Activated T-cell treated with anti-CD3 and anti-CD28 coated beads, Interleukin-2, amount 50 U/mL, for 72 hours (primary cell): ENCODE data around the gene PODN. TPM values are rescaled to one million over a fixed set of nuclear protein-coding genes. Genes with fewer than 3 reads are reported as not detected.
A peak's percentile ranks its signal among the peaks of the same experiment; 100 is the strongest.

Experiments
- ATAC-seq, 2 donors: fragments of 150-1000 bp; cut with Tn5 transposase; replicated peaks in 1 of 2; 2 replicates each; pipeline ENCODE4 v1.10.0; 2021; ENCODE audit warnings: moderate library complexity in 2 of 2, mild to moderate bottlenecking in 1 of 2
- DNase-seq, 2 donors: peaks; one replicate each; pipeline ENCODE4 v3.0.0; 2021 to 2022; ENCODE audit warnings: mixed read lengths in 1 of 2
- H3K27ac Mint-ChIP-seq: one replicate; pipeline ENCODE4 v1.8.0; 2022; ENCODE audit warnings: mild to moderate bottlenecking, moderate library complexity, mixed read lengths
- H3K27me3 Mint-ChIP-seq: one replicate; pipeline ENCODE4 v1.8.0; 2022; ENCODE audit warnings: low read depth, mixed read lengths
- H3K36me3 Mint-ChIP-seq, 2 donors: one replicate each; pipeline ENCODE4 v1.8.0; 2022; ENCODE audit warnings: mixed read lengths in 2 of 2, mild to moderate bottlenecking in 1 of 2; ENCODE audit not compliant: insufficient read depth in 2 of 2
- H3K4me1 Mint-ChIP-seq: one replicate; pipeline ENCODE4 v1.8.0; 2022; ENCODE audit warnings: low read depth, mixed read lengths
- H3K4me3 Mint-ChIP-seq, 2 donors: one replicate each; pipeline ENCODE4 v1.8.0; 2022; ENCODE audit warnings: mild to moderate bottlenecking in 2 of 2, mixed read lengths in 2 of 2, moderate library complexity in 2 of 2
- H3K9me3 Mint-ChIP-seq, 2 donors: one replicate each; pipeline ENCODE4 v1.8.0; 2022; ENCODE audit warnings: mixed read lengths in 2 of 2
- total RNA-seq, 2 donors: library from RNA; stranded (reverse); gene quantifications; one replicate each; pipeline ENCODE4 v1.2.3, GENCODE V29; 2022

PODN gene
- total RNA-seq, 2 donors from 2014 or later: not detected

DNA sequence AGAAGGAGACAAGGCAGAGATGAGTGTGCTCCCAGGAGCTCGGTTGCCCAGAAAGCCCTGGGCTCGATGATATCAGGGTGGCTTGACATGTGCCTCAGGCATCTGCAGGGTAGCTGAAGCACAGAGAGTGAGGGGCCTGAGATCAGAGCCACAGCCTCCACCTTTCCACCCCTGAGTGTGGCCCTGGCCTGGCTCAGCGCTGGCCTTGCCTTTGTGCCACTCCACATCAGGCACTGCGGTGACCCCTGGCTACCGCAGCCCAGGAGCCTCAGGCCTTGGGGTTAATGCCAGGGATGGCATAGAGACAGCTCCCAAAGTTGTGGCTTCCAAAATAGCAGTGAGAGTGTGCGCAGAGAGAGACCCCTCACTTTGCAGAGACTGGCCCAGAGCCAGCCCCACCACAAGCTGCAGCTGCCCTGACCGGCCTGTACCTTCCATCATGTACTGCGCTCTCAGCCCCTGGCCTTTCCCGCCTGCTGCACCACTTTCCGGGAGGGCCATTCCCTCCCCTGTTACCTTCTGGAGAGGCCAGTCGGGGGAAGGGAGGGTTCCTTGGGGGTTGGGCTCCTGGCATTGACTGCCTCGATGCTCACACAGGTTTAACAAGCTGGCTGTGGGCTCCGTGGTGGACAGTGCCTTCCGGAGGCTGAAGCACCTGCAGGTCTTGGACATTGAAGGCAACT, 19.5 kb downstream of the PODN start:
- no peak overlapping the region for H3K4me3 Mint-ChIP-seq
- H3K9me3 Mint-ChIP-seq: no peaks in the 10 kb centered on the region
- H3K27ac Mint-ChIP-seq: no peak overlapping the region
- no peaks in the 10 kb centered on the region for H3K36me3 Mint-ChIP-seq
- H3K4me1 Mint-ChIP-seq: no peaks in the 10 kb centered on the region
- ATAC-seq (no peak), DNase-seq (no peak)
- H3K27me3 Mint-ChIP-seq: no peaks in the 10 kb centered on the region

DNA sequence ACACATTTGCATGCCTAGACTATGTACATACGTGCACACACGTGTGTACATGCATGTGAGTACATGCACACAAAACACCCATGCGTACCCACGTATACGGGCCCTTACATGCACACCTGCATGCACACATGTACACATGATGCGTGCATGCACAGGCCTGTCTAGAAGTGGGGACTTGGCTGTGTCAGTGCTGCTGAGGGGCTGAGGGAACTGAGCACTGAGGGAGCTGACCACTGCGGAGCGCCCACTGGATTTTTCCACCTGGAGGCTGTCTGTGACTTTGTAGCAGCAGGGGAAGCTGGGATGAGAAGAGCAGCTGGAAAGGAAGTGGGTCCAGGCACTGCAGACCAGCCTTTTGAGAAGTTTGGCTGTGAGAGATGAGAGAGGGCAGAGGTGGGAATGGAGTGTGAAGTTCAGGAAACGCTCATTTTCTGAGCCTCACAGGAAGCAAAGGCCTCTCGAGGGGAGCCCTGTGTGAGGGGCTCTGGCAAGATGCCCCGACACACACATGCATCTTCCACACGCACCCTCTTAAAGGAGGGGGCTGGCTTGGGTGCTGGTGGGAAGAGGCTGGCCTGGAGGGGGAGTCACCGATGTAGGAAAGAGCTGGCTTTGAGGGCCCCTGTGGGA, 20.9 kb downstream of the PODN start:
- Mint-ChIP-seq H3K27me3 (no peaks in the 10 kb centered on the region), H3K9me3 (no peaks in the 10 kb centered on the region), H3K4me1 (no peaks in the 10 kb centered on the region), H3K36me3 (no peaks in the 10 kb centered on the region), H3K4me3 (no peak overlapping the region), H3K27ac (peak overlapping the region; percentile 12)
- no peak for DNase-seq
- no peak for ATAC-seq

DNA sequence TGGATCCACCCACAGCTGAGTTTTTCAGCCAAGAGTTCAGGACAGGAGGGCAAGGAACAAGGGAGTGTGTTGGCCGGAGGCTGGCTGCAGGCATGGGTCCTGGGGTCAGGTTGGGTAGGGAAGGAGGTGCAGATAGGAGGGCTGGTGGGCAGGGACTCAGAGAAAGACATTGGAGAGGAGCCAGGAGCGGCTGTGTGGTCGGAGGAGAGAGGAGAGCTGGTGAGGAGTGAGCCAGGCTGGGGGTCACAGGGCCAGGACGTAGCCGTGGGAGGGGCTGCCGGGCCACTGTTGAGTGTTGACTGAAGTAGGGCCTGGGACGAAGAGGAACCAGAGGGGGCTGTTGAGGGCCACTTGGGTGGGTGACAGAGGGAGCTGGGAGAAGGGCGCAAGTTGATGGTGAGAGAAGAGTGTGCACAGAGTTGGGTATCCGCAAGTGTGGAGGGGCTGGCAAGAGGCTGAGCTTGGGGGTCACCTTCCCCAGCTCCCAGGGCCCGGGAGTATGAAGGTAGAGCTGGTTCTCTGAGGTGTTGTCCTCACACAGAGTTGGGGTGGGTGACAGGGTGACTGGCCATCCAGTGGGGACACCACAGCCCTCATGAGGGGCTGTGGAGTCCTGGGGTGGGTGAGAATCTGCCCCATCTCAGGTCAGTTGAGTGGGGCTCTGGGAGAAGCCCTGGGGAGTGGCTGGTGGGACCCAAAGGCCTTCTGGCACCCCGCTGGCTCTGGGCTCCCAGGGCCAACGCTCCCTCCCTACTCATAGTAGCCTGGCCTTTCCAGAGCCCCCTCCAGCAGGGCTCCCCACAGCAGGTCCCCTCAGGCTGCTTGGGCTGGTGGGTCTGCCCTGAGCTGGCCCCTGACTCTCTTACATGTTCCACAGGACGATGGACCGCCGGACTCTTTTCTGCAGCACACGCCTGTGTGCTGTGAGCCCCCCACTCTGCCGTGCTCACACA, 21.9 kb downstream of the PODN start:
- no peak for ATAC-seq
- no peaks in the 10 kb centered on the region for H3K36me3 Mint-ChIP-seq
- H3K9me3 Mint-ChIP-seq: no peaks in the 10 kb centered on the region
- no peaks in the 10 kb centered on the region for H3K4me1 Mint-ChIP-seq
- H3K4me3 Mint-ChIP-seq: no peak overlapping the region
- no peaks in the 10 kb centered on the region for H3K27me3 Mint-ChIP-seq
- DNase-seq: no peak
- H3K27ac Mint-ChIP-seq: no peak overlapping the region

DNA sequence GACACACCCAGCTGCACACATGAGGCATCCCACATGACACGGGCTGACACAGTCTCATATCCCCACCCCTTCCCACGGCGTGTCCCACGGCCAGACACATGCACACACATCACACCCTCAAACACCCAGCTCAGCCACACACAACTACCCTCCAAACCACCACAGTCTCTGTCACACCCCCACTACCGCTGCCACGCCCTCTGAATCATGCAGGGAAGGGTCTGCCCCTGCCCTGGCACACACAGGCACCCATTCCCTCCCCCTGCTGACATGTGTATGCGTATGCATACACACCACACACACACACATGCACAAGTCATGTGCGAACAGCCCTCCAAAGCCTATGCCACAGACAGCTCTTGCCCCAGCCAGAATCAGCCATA, 22.6 kb downstream of the PODN start:
- Mint-ChIP-seq H3K9me3 (no peaks in the 10 kb centered on the region), H3K4me1 (no peaks in the 10 kb centered on the region), H3K4me3 (no peak overlapping the region), H3K27me3 (no peaks in the 10 kb centered on the region), H3K36me3 (no peaks in the 10 kb centered on the region), H3K27ac (no peak overlapping the region)
- DNase-seq (no peak), ATAC-seq (peak in 1 of 2 donors; percentile 21)

DNA sequence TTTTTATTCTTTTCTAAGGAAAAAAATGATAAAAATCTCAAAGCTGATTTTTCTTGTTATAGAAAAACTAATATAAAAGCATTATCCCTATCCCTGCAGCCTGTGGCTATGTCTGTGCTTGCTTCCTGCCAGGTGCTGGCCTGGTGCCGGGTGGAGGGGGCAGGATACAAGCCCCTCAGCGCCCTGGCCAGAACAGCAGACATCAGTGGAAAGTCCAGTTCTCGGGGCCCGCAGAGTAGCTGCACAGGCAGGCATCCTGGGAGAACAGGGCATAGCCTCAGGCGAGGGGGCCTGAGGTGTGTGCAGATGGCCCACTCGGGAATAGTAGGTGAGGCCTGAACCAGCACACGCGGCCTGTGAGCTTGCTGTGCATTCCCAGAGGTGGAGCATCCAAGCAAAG, 23.4 kb downstream of the PODN start:
- DNase-seq: no peak
- Mint-ChIP-seq H3K27ac (no peak overlapping the region), H3K4me3 (no peak overlapping the region), H3K36me3 (no peaks in the 10 kb centered on the region), H3K27me3 (no peaks in the 10 kb centered on the region), H3K9me3 (no peaks in the 10 kb centered on the region), H3K4me1 (no peaks in the 10 kb centered on the region)
- ATAC-seq: no peak

DNA sequence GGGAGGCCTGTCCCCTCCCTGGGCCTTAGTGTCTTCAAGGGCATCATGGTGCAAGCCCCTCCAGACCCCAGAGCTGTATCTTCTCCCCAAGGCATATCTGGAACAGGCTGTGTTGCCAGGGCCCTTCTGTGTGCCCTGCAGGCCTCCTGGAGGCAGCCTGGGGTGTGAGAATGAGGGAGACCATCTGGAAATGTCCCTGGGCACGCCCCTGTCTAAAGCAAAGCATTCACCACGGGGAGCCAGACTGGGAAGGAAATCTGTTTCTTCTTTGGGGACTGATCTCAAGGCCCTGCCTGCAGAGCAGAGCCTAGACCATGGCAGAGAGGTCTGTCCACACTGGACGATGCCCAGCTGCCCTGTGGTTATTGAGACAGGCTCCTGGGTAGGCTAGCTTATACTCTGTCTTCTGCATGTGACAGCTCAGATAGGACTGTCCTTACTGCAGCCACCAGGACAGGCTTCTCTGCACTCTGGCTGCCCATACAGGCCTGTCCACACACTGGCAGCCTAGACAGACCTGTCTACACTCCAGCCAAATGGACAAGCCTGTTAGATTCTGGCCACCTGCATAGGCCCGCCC, 24.6 kb downstream of the PODN start:
- no peaks in the 10 kb centered on the region for H3K36me3 Mint-ChIP-seq
- no peaks in the 10 kb centered on the region for H3K4me1 Mint-ChIP-seq
- no peak overlapping the region for H3K4me3 Mint-ChIP-seq
- no peak overlapping the region for H3K27ac Mint-ChIP-seq
- no peaks in the 10 kb centered on the region for H3K27me3 Mint-ChIP-seq
- ATAC-seq (no peak), DNase-seq (no peak)
- no peaks in the 10 kb centered on the region for H3K9me3 Mint-ChIP-seq

DNA sequence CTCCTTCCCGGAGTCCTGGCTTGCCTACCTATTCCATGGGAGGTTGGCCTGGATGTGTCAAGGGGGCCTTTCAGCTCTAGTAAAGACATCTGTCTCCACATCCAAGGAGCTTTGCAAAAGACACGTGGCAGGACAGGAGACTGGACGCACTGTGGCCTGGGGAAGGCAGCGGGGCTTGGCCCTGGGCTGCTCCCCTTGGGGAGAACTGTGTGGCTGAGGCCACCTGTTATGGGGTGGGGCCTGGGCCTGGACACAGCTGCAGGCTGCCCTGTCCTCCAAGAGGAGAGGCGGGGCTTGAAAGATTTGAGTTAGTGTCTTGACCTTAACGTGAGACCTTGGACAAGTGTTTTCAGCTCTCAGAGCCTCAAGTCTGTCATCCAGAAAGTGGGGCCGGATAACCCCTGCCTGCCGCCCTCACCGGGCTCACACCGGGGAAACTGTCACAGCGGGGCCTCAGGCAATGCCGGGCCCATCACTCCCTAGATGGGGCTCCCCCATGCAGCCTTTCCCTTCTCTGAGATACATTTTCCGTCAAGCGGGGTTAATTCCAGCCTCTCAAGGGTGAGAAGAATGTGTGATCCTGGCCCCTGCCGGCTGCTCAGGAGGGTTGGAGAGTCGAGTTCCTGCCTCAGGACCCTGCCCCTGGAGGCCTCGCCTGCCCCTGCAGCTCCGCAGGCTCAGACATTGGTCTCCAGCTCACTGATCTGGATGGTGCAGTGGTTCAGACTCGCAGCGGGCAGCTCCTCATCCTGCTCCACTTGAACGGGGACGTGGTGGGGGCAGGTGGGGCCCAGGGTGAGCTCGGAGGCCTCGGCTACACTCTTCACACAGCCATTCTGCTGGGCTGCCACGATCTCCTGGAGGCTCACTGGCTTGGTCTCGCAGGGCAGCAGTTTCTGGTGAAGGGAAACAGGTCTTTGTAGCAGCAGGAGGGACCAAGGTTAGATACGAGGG, 25.6 kb downstream of the PODN start:
- no peaks in the 10 kb centered on the region for H3K27me3 Mint-ChIP-seq
- no peak for ATAC-seq
- no peak overlapping the region for H3K27ac Mint-ChIP-seq
- H3K36me3 Mint-ChIP-seq: no peaks in the 10 kb centered on the region
- no peak overlapping the region for H3K4me3 Mint-ChIP-seq
- H3K4me1 Mint-ChIP-seq: no peaks in the 10 kb centered on the region
- no peak for DNase-seq
- no peaks in the 10 kb centered on the region for H3K9me3 Mint-ChIP-seq

DNA sequence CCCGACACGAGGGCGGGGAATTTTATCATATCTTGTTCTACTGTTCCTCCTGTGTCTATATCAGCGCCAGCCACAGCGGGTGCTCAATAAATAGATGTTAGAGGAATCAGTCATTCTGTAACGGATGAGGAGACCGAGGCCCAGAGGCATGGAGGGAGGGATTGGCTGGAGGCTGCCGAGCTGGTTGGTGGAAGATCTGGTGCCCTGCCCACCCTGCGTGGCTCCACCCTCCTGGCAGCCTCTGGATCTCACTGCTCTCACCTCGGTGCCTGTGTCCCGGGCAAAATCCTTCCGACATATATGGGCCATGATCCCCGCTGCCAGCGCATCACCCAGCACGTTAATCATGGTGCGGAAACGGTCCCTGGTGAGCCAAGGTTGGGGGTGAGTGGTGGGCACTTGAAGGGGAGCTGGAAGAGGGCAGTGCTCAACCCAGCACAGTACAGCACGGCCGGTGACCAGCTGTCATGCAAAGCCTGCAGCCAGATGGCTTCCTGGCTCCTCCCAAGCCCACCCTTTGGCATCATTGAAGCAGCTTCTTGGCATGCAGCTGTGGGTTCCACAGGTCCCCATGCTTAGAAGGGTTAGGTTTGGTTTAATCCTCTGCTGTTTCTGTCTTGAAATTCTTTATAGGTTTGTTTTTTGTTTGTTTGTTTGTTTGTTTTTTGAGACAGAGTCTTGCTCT, 26.7 kb downstream of the PODN start:
- Mint-ChIP-seq H3K27me3 (no peaks in the 10 kb centered on the region), H3K4me1 (no peaks in the 10 kb centered on the region), H3K36me3 (no peaks in the 10 kb centered on the region), H3K9me3 (no peaks in the 10 kb centered on the region), H3K4me3 (no peak overlapping the region), H3K27ac (no peak overlapping the region)
- no peak for ATAC-seq
- DNase-seq: no peak

DNA sequence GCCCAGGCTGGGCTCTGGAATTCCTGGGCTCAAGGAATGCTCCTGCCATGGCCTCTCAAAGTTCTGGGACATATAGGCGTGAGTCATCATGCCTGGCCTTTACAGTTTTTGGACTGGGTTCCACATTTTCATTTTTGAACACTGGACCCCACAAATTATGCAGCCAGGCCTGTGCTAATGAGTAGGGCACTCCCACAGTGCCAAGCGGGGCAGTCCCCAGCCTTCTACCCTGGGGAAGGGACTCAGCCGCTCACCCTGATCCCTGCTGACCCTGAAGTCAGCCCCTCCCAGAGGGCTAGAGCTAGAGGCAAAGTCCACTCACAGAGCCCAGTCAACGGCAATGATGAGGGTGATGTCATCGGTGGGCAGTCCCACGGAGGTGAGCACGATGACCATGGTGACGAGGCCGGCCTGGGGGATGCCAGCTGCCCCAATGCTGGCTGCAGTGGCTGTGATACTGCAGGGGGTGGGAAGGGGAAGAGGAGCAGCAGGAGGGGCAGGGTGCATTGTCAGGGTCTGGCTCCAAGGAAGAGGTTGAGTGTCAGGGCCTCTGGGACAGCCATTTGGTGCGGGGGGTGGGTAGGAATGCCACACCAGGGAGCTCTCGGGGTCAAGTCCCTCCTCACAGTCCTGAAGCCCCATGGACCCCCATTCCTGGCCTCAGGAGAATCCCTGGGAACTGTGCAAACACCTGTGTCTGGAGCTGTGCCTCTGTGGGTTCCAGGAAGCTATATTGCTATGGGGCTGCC, 27.6 kb downstream of the PODN start:
- Mint-ChIP-seq H3K36me3 (no peaks in the 10 kb centered on the region), H3K9me3 (no peaks in the 10 kb centered on the region), H3K27me3 (no peaks in the 10 kb centered on the region), H3K4me1 (no peaks in the 10 kb centered on the region), H3K4me3 (no peak overlapping the region), H3K27ac (no peak overlapping the region)
- DNase-seq (no peak), ATAC-seq (no peak)

DNA sequence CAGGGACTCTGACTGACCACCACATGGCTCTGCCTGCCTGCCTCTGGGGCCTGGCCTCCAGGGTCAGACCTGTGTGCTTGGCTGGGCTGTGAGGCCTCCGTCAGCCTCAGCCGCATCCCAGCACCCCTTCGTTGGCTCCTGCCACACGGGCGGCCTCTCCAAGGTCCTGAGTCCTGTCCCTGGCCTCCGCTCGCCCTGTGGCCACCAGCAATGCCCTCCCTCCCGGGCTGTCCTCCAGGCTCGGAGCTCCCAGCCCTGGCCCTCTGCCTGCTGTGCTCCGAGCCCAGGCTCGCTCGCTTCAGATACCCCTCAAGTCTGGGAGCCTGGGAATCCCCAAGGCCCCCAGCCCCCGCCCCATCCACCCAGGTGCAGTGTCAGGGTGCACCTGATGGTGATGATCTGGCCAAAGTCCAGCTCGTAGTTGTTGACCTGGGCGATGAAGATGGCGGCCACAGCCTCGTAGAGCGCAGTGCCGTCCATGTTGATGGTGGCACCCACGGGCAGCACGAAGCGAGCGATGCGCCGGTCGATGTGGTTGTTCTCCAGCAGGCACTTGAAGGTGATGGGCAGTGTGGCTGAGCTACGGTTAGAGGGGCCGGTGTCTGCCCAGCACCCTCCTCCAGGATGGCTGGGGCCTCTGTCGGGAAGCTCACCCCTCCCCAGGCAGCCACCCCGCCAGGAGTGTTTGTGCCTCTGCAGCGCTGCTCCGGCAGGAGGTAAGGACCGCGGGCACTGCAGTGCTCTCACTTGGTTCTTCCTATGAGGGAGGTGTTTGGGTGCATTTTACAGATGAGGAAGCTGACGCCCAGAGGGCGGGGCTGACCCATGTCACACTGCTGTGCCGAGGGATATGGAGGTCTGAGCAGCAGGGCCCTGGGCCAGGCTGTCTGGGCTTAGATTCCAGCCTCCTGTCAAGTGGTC, 28.5 kb downstream of the PODN start:
- Mint-ChIP-seq H3K4me1 (no peaks in the 10 kb centered on the region), H3K9me3 (no peaks in the 10 kb centered on the region), H3K27ac (no peak overlapping the region), H3K27me3 (no peaks in the 10 kb centered on the region), H3K4me3 (no peak overlapping the region), H3K36me3 (no peaks in the 10 kb centered on the region)
- ATAC-seq (no peak), DNase-seq (no peak)
